Putamen (tissue), 1 donor: Measurements from ENCODE around the gene MYH10.
A peak's percentile ranks its signal among the peaks of the same experiment; 100 is the strongest.

Experiments used
- DNase-seq: peaks from one replicate; pipeline ENCODE4 v3.0.0-alpha.2; 2016; ENCODE audit warnings: low spot score

Gene MYH10

DNA sequence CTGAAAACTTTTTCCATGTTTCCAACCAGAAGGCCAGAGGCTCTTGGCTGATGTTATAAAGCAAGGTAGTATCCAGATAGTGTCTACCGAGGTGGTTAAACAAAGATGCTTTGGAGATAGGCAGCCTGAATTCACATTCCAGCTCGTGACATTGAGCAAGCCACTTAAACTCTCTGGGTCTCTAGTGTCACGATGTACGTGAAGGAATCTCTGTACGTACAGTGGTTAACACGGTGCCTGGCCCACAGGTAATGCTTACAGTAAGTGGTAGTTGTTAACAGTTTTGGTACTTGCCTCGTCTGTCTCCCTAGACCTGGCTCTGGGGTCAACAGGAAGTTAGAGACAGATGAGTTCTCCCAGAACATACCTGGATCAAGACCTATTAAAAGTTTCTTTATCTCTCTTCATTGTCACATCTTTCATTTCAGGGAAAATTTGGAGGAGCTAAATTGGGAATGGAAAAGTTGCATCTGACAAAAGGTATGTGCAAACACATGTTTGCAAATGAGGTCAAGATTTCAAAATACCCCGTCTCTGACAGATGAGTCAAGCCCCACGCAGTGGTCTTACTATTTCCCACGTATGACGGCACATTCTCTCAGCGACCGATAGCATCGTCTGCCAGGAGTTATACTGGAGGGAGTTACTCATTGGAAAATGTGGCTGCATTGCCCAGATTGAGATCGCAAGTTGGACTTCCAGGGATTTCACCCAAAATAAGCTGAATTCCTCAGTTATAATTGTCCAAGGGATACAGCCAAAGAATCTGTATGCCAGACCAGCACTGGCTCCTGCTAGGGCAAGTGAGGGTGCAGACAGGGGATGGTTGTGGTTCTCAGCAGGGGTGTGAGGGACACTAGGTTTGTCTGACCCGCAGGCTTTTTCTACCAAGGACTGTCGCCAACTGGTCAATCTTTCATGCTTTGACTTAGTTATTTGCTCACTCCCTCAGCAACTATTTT, 18.9 kb upstream of the MYH10 start:
- DNase-seq = no peak

GRCh38 chr17:8647956-8648355, 17.4 kb upstream of the MYH10 start:
- no peak for DNase-seq

- DNase-seq = no peak
Observed at GRCh38 chr17:8647202-8647601, 16.7 kb upstream of the MYH10 start.

GRCh38 chr17:8644507-8644902, 14.0 kb upstream of the MYH10 start:
- no peak for DNase-seq

- no peak for DNase-seq
Observed at GRCh38 chr17:8643855-8644506, 13.5 kb upstream of the MYH10 start.

- DNase-seq = no peak
Observed at GRCh38 chr17:8639709-8640108, 9.2 kb upstream of the MYH10 start.

GRCh38 chr17:8632061-8632460, 1.5 kb upstream of the MYH10 start:
- no peak for DNase-seq

DNA sequence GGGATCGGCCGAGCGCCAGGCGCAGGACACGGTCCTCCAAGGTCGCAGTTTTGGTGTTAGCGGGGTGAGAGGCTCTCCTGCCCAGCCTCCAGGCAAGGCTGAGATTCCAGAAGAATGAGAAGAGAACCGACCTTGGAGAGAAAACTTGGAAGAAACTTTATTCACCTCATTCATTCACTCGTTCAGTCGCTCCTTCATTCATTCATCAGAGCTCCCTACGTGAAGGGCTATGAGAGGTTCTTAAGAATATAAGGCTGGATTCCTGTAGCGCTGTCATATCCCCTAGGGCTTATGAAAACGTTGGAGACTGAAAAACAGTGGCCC, 991 bp upstream of the MYH10 start:
- DNase-seq = no peak

DNA sequence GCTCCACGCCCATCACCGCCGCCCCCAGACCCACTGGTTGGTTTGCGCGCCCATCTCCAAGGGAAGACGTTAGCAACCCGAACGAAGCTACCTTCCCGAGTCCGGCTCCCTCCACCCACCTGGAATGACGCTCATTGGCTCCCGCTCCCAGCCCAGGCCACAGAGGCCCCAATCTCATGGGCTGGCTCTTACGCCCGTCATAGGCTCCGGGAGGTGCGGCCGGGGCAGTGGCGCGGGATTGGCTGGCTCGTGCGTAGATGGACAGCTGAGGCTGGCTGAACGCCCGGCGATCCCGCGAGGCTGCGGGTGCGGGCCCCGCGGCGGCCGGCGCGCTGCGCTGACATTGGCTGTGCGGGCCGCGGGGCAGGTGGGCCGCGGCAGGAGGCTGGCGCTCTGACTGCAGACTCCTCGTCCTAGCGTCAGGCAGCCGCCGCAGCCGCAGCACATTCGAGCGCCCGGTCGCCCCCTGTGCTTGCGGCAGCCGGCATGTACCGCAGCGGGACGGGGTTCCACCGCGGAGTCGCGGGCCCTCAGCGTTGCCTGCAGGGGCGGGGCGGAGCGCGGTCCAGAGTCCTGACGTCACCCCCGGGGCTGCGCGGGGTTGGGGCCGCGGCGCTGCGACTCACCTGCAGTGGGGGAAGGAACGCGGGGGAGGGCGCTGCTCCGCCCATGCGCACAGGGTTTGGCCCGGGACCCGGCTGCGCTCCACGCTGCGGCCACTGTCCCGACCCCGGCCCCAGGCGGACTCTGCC, 453 bp upstream of the MYH10 start:
- peak; percentile 99 for DNase-seq

DNA sequence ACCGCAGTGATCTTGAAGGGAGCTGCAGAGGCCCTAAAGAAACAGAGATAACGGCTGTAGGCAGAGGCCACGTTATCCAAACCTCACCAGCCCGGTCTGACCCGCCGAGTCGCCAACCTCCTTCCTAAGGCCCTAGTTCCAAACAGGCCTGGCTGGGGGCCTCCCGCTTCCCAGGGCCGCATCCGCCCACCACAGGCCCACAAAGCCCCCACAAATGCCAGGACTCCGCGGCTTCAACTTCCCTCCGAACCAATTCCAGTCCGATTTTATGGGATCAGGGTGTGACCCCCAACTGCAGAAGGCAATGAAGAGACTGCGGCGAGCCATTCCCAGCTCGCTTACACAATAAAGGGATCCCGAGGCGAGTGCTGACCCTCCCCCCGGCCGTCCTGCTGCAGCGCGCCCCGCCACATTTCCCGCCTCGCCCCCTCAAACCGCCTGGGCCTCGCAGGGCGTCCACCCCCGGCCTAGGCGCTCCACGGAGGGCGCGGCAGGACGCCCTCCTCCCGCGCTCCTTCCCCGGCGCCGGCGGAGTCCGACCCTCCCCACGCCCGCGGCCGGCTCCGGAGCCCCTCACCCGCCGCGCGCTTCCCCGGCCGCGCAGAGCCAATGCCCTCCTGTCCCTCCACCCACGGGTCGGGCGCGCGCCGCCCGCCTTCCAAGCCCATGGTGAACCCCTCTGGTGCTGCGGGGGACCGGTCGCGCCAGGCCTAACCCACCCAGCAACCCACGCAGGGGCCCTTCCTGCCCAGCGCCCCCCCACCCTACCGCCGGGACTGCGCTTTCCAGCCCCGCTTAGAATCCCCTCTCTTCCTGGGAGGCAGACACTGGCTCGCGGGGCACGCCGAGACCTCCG, 926 bp downstream of the MYH10 start:
- DNase-seq = no peak

GRCh38 chr17:8628609-8629169, 1.8 kb downstream of the MYH10 start:
- no peak for DNase-seq

GRCh38 chr17:8628172-8628571, 2.4 kb downstream of the MYH10 start:
- DNase-seq = no peak

DNA sequence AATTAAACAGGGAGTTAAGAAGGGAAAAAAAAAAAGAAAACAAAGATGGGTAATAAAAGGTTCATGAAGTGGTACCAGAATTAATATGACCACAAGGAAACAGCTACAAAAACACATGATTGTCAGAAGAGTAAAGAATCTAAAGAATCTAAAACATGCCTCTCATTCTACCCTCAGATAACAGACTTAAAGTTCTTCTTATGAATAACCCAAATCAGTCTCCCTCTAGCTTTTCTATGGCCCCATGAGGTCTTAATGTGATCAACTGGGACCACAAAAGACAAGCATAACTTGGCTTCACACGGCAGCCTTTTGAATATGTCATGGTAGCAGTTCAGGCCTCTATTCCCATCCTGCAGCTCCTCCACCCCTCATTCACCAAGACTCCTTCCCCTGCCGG, 6.9 kb downstream of the MYH10 start:
- no peak for DNase-seq

- DNase-seq = no peak
Observed at GRCh38 chr17:8622191-8622590, 8.3 kb downstream of the MYH10 start.

- no peak for DNase-seq
Observed at GRCh38 chr17:8621585-8621984, 8.9 kb downstream of the MYH10 start.

GRCh38 chr17:8619294-8619693, 11.2 kb downstream of the MYH10 start:
- DNase-seq = no peak

GRCh38 chr17:8618825-8619224, 11.7 kb downstream of the MYH10 start:
- DNase-seq = no peak

GRCh38 chr17:8614988-8615387, 15.5 kb downstream of the MYH10 start:
- no peak for DNase-seq

DNA sequence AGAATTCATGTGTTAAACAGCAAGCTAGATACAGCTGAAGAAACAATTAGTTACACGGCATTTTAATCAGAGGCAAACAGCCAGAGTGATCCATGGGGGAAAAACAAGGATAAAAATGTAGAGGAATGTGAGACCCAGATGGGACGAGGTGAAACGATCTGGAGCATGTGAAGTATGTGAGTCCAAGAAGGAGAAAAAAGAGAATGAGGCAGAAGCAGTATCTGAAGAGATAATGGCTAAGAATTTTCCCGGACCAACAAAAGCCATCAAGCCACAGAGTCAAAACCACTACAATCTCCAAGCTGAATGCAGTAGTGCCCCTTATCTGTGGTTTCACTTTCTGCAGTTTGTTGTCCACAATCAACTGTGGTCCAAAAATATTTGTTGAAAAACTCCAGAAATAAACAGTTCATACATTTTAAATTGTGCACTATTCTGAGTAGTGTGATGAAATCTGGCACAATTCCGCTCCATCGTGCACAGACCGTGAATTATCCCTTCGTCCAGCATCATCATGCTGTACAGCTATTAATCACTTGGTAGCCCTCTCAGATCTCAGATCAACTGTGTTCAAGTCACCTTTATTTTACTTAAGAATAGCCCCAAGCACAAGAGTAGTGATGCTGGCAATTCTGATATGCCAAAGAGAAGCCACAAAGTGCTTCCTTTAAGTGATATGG, 18.8 kb downstream of the MYH10 start:
- DNase-seq = no peak

DNA sequence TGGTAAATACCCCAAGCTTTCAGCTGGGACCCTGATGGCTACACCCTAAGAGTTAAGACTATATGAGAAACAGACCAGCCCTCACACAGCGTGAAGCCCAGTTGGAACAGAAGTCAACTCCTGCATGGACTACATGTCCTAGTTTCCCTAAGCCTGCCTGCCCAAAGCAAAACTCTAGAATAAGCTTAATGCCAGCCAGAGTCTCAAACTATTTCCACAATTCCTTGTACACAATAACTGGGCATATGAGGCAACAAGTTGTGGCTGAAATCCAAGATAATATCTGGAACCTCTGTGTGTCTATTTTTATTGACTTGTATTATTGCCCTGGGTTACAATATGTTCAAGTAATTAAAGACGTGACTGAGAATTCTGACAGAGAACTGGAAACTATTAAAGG, 19.4 kb downstream of the MYH10 start:
- DNase-seq = no peak

GRCh38 chr17:8610558-8610957, 20.0 kb downstream of the MYH10 start:
- no peak for DNase-seq
